ENCODE data around the gene ADORA2A.

GRCh38 chr22:24451162-24451561, 23.8 kb downstream of the ADORA2A start:
- TF ChIP-seq CTCF (IDR thresholded peaks at IDR 0.05) (no peak), POLR2A (IDR thresholded peaks at IDR 0.05) (no peak)

Data from lower leg skin (tissue), 3 donors.